ENCODE measurements around the gene CYP1B1. TPM values are rescaled to one million over a fixed set of nuclear protein-coding genes. Genes with fewer than 3 reads are reported as not detected.

The CYP1B1 gene
- total and polyA plus RNA-seq, 2 donors from 2014 or later, result 7.7 to 79.2 TPM

- Histone ChIP-seq H3K9ac (ENCODE audit: low read length in 3 of 3) (peak overlapping the region; percentile 32 to 47 (median 33)), H3K27me3 (ENCODE audit: control insufficient read depth, insufficient read depth, low read length) (no peaks in the 10 kb centered on the region), H3K4me3 (ENCODE audit: low read length in 3 of 3) (peak overlapping the region; percentile 32 to 57 (median 48)), H3K4me1 (ENCODE audit: control insufficient read depth in 2 of 3, insufficient read depth in 2 of 3, low read depth in 1 of 3, low read length in 3 of 3) (peaks cover 16 to 23% (median 16%) of the 10 kb centered on the region in 3 donors), H3K27ac (ENCODE audit: low read depth in 2 of 2, low read length in 2 of 2) (peak overlapping the region in 1 of 2 donors; percentile 48), H3K36me3 (ENCODE audit: control insufficient read depth in 2 of 3, insufficient read depth in 3 of 3, low read length in 3 of 3) (no peaks in the 10 kb centered on the region), H3K9me3 (ENCODE audit: control insufficient read depth in 2 of 3, insufficient read depth in 1 of 3, low read length in 3 of 3) (no peaks in the 10 kb centered on the region)
- TF ChIP-seq CTCF (IDR thresholded peaks at IDR 0.05; ENCODE audit: borderline replicate concordance, extremely low read depth, insufficient read depth), result no peak
- FAIRE-seq, result no peak
- intact Hi-C loops (cut with DNase I), result no loop called here
- DNase-seq, result peak in 2 of 5 donors; percentile 57 to 69
Observed at GRCh38 chr2:38098421-38099098, 22.6 kb upstream of the CYP1B1 start.

DNA sequence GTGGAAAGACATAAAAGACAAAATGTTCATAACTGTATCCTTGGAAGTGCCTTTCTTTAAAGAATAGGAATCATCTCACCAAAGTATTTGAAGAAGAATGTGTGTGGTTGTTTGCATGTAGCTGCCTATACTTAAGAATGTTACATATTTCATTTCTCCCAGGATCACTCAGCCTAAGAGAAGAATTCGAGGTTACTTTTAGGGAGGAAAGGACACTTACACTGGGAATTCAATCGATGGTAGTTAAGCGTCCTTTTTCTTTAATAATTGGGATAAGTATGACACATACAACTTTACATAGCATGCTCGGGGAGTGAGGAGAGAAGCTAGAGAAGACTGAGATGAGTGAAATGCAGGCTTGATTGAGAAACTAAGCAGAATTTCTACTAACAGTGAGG, 22.0 kb upstream of the CYP1B1 start:
- H3K27ac ChIP-seq (ENCODE audit: low read depth in 2 of 2, low read length in 2 of 2), result peak overlapping the region in 1 of 2 donors; percentile 32
- H3K27me3 ChIP-seq (ENCODE audit: control insufficient read depth, insufficient read depth, low read length), result no peaks in the 10 kb centered on the region
- FAIRE-seq (no peak), DNase-seq (no peak)
- H3K4me3 ChIP-seq (ENCODE audit: low read length in 3 of 3), result peak overlapping the region in 2 of 3 donors; percentile 32 to 48
- peak overlapping the region in 2 of 3 donors; percentile 33 to 47 for H3K9ac ChIP-seq (ENCODE audit: low read length in 3 of 3)
- intact Hi-C loops (cut with DNase I), result no loop called here
- H3K36me3 ChIP-seq (ENCODE audit: control insufficient read depth in 2 of 3, insufficient read depth in 3 of 3, low read length in 3 of 3), result no peaks in the 10 kb centered on the region
- H3K9me3 ChIP-seq (ENCODE audit: control insufficient read depth in 2 of 3, insufficient read depth in 1 of 3, low read length in 3 of 3), result no peaks in the 10 kb centered on the region
- TF ChIP-seq CTCF (IDR thresholded peaks at IDR 0.05; ENCODE audit: borderline replicate concordance, extremely low read depth, insufficient read depth), result no peak
- H3K4me1 ChIP-seq (ENCODE audit: control insufficient read depth in 2 of 3, insufficient read depth in 2 of 3, low read depth in 1 of 3, low read length in 3 of 3), result peaks cover 16 to 23% (median 16%) of the 10 kb centered on the region in 3 donors

DNA sequence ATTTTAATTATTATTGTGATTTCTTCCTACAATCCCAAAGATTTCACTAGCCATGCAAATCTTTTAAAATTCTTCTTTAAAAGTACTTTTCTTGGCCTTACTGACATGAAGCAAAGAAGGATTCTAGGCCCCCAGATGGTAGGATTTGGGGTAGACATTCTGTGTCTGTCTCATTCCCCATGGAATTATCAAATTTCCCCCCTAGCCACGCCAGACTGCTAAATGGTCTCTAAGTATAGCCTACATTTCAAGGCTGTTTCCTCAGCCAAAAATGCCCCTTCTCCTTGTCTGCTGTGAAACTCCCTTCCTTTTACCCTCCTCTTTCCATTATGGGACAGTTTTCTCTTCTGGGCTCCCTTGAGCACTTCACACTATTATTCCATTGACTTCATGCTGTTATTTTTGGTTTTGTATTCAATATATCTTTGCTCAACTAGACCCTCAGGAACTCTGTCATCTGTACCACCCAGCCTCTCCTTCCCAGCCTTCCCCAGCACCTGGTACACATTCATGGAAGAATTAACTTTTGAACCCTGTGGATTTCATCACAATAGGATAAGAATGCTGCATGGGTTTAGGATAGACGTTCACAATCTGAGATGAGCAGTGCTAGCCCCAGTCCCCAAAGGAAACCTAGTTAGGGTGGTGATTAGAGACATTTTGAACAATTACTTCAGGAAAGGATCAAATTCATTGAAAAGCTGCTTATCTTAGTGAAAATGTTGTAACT, 21.5 kb upstream of the CYP1B1 start:
- Histone ChIP-seq H3K9ac (ENCODE audit: low read length in 3 of 3) (no peak overlapping the region), H3K27ac (ENCODE audit: low read depth in 2 of 2, low read length in 2 of 2) (peak overlapping the region in 1 of 2 donors; percentile 32)
- intact Hi-C loops (cut with DNase I), result no loop called here

More for the DNA sequence above, 21.5 kb upstream of the CYP1B1 start:
- no peak for TF ChIP-seq CTCF (IDR thresholded peaks at IDR 0.05; ENCODE audit: borderline replicate concordance, extremely low read depth, insufficient read depth)
- Histone ChIP-seq H3K9me3 (ENCODE audit: control insufficient read depth in 2 of 3, insufficient read depth in 1 of 3, low read length in 3 of 3) (no peaks in the 10 kb centered on the region), H3K4me3 (ENCODE audit: low read length in 3 of 3) (no peak overlapping the region), H3K4me1 (ENCODE audit: control insufficient read depth in 2 of 3, insufficient read depth in 2 of 3, low read depth in 1 of 3, low read length in 3 of 3) (peaks cover 16 to 23% (median 19%) of the 10 kb centered on the region in 3 donors), H3K27me3 (ENCODE audit: control insufficient read depth, insufficient read depth, low read length) (no peaks in the 10 kb centered on the region), H3K36me3 (ENCODE audit: control insufficient read depth in 2 of 3, insufficient read depth in 3 of 3, low read length in 3 of 3) (no peaks in the 10 kb centered on the region)
- FAIRE-seq (no peak), DNase-seq (no peak)

All from kidney (tissue), 14 donors.